Heart left ventricle (tissue), 16 donors: ENCODE results near the gene HNF1A. TPM values are rescaled to one million over a fixed set of nuclear protein-coding genes. Genes with fewer than 3 reads are reported as not detected.

ENCODE experiments used
- ATAC-seq, 4 donors: fragments of 200-7000 bp; cut with Tn5 transposase; one replicate each; pipeline ENCODE4 v1.9.1; 2020 to 2022; ENCODE audit warnings: moderate library complexity in 4 of 4, mild to moderate bottlenecking in 3 of 4, moderate number of reproducible peaks in 1 of 4
- DNase-seq, 5 donors: peaks; one replicate each; pipeline ENCODE4 v3.0.0-alpha.2; 2020
- H3K27ac ChIP-seq, 12 donors: fragments of 200-600 bp; sonication (generic) in 4 of 12; one replicate each; pipeline versions ENCODE4 v1.5.0 to v1.8.0; 2016 to 2022; ENCODE audit warnings: mild to moderate bottlenecking in 2 of 12
- H3K27me3 ChIP-seq, 9 donors: fragments of 200-600 bp; sonication (generic) in 2 of 9; one replicate each; pipeline versions ENCODE4 v1.5.1 to v1.8.0; 2016 to 2022; ENCODE audit warnings: mild to moderate bottlenecking in 3 of 9
- H3K36me3 ChIP-seq, 9 donors: fragments of 200-600 bp; sonication (generic) in 2 of 9; one replicate each; pipeline versions ENCODE4 v1.5.0 to v1.8.0; 2018 to 2022; ENCODE audit warnings: mild to moderate bottlenecking in 2 of 9
- H3K4me1 ChIP-seq, 12 donors: fragments of 200-600 bp; sonication (generic) in 4 of 12; one replicate each; pipeline versions ENCODE4 v1.5.0 to v1.8.0; 2016 to 2022; ENCODE audit warnings: mild to moderate bottlenecking in 3 of 12
- H3K4me3 ChIP-seq, 12 donors: fragments of 200-600 bp; sonication (generic) in 4 of 12; one replicate each; pipeline versions ENCODE4 v1.5.0 to v1.8.0; 2017 to 2022; ENCODE audit warnings: mild to moderate bottlenecking in 9 of 12, moderate library complexity in 4 of 12
- H3K9me3 ChIP-seq, 12 donors: fragments of 200-600 bp; sonication (generic) in 4 of 12; one replicate each; pipeline versions ENCODE4 v1.5.0 to v1.8.0; 2016 to 2022; ENCODE audit warnings: mild to moderate bottlenecking in 1 of 12
- POLR2A ChIP-seq, 2 donors: fragments of 450-650 bp; IDR thresholded peaks; one replicate each; pipeline ENCODE4 v1.6.1; 2017; ENCODE audit warnings: antibody characterized with exemption in 2 of 2, mild to moderate bottlenecking in 2 of 2, moderate library complexity in 2 of 2
- whole genome bisulfite sequencing, 4 donors: extraction: QIAGEN DNeasy Blood & Tissue Kit in 2 of 4; methylation state at CpG; one replicate each; pipeline versions ENCODE4 v1.1.5 to v1.1.7; 2013 to 2018; 5-methylcytosine and 5-hydroxymethylcytosine counted together
- intact Hi-C, 10 donors: fragments of 100-400 bp; cut with DNase I; formaldehyde crosslinking; loops; one replicate each; pipeline versions ENCODE4 v1.11.1 to v1.14.2; 2022
- polyA plus RNA-seq, 2 donors: library from polyadenylated mRNA; stranded (reverse); fragments of 200-250 nt; gene quantifications; one replicate each; pipeline ENCODE4 v1.2.3, GENCODE V29; 2013
- total RNA-seq, 9 donors: library from RNA; depleted of rRNA in 2 of 9; stranded (reverse); fragments of >200 nt in 2 of 9; fragmentation: NEBNext Ultra II Directional in 3 of 9; extraction: Animal tissue kit (Norgen Biotek cat#: 25700) in 3 of 9; gene quantifications; one replicate each; pipeline versions ENCODE4 v1.1.0 to v1.2.4, GENCODE V29; 2016 to 2023
- TF ChIP-seq, protein P1 (sequence below), 12 donors: fragments of 200-600 bp; sonication (generic) in 4 of 12; IDR thresholded peaks; one replicate each; pipeline versions ENCODE4 v1.5.0 to v1.8.0; 2018 to 2022; ENCODE audit warnings: antibody characterized with exemption in 12 of 12, mild to moderate bottlenecking in 5 of 12
- donor health status: ischemic (EF 13 %, LVEDD 7.1; RV severe dilation, severe dysfunction).
- donor health status: healthy with polysubstance abuse.
- donor health status: DM: no; HTN: yes; CAD: no.
- donor health status: DM: no; HTN: no; CAD: no.
- donor health status: ischemic (EF 25% LVEDD 6.9; RV normal size, moderate dysfunction).
- donor health status: ischemic (EF 25% LVEDD 5.7; RV mildly dilated, moderate dysfunction).
- donor health status: healthy.
- donor health status: DM: yes; HTN: yes; CAD: no.
- donor health status: ischemic (EF 35%, LVEDD 5.7; RV mildly dilated, moderate dysfunction).
- donor health status: nonischemic (EF 11% LVEDD 7.7; RV severe dilation, severe dysfunction).
- donor health status: DM: yes; HTN: yes; CAD: no.
- donor health status: PGD.
- donor health status: ischemic (EF 29% LVEDD 5.4; RV normal size, mild dysfunction).
- donor health status: nonischemic (EF 23%, LVEDD 6.1; RV moderate dilation, normal function).

Gene HNF1A
- total and polyA plus RNA-seq, 11 donors: 0.03 TPM; not detected in 10

DNA sequence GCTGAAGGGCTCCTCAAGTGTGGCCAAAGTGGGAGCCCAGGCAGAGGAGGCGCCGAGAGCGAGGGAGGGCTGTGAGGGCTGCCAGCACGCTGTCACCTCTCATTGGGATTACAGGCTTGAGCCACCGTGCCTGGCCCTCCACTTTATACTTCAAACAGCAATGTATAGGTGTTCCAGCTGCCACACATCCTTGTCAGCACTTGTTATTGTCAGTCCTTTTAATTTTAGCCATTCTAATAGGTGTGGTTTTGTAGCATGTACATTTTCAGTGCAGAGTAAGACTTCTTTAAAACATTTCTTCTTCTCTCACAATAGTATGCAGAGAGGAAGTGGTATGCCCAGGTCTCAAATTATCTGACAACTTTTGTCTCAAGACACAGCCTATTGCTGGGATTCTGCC, 27.5 kb upstream of the HNF1A start:
- Histone ChIP-seq H3K4me3 (no peak overlapping the region), H3K36me3 (no peaks in the 10 kb centered on the region), H3K27ac (no peak overlapping the region), H3K4me1 (no peaks in the 10 kb centered on the region), H3K27me3 (no peaks in the 10 kb centered on the region), H3K9me3 (no peaks in the 10 kb centered on the region)
- intact Hi-C loops: no loop called here
- no peak for TF ChIP-seq POLR2A (IDR thresholded peaks at IDR 0.05)
- TF ChIP-seq, protein P1, sequence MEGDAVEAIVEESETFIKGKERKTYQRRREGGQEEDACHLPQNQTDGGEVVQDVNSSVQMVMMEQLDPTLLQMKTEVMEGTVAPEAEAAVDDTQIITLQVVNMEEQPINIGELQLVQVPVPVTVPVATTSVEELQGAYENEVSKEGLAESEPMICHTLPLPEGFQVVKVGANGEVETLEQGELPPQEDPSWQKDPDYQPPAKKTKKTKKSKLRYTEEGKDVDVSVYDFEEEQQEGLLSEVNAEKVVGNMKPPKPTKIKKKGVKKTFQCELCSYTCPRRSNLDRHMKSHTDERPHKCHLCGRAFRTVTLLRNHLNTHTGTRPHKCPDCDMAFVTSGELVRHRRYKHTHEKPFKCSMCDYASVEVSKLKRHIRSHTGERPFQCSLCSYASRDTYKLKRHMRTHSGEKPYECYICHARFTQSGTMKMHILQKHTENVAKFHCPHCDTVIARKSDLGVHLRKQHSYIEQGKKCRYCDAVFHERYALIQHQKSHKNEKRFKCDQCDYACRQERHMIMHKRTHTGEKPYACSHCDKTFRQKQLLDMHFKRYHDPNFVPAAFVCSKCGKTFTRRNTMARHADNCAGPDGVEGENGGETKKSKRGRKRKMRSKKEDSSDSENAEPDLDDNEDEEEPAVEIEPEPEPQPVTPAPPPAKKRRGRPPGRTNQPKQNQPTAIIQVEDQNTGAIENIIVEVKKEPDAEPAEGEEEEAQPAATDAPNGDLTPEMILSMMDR (IDR thresholded peaks at IDR 0.05): no peak
- WGBS, 4 donors: 91 to 95% (median 93%) methylated on average over 5 of the region's 5 CpGs
- no peak for DNase-seq
- no peak for ATAC-seq

DNA sequence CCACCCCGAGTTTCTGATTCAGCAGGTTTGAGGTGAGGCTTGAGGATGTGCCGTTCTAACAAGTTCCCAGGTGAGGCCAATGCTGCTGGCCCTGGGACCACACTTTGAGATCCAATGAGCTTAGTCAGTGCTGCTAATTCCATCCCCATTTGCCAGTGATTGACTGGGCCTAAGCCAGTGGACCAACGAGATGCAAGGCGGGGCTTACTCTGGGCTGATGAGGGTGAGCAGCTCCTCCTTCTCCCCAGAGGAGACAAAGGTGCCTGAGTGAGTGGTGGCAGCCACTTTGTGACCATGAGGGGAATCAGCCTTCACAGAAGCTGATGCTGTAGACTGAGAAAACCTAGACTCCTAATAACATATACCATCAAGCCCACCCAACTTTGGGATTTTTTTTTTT, 23.1 kb upstream of the HNF1A start:
- intact Hi-C loops: no loop called here
- ATAC-seq: no peak

DNA sequence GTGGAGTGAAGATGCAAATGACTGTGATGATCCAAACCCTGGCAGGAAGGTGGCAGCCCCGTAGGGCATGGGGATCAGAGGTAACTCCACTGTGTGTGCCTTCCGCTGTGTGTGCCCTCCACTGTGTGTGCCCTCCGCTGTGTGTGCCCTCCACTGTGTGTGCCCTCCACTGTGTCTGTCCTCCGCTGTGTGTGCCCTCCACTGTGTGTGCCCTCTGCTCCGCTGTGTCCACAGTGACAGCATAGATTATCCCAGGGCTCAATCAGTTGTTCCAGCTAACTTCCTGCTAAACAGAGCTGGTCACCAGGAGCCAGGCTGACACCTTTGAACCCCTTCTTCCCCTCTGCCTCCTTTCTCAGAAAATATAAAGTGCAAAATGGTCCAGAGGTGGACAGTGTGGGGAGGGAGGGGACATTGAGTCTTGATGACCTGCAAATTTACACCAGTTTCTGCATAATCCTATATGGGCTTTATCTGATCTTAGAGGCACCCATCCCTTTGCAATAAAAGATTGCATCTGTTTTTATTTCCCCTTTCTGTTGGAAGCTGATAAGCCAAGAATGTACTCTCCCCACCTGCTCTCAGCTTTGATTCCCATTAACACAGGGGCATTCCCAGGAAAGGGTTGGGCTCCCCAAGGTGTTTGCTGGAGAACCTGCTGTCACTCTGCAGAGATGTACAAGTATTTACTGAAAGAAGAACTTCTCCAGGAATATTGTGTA, 21.6 kb upstream of the HNF1A start:
- Histone ChIP-seq H3K27ac (no peak overlapping the region), H3K4me3 (no peak overlapping the region), H3K36me3 (no peaks in the 10 kb centered on the region), H3K27me3 (no peaks in the 10 kb centered on the region), H3K9me3 (no peaks in the 10 kb centered on the region), H3K4me1 (no peaks in the 10 kb centered on the region)
- 77 to 92% (median 85%) methylated on average over 5 of the region's 5 CpGs for WGBS, 4 donors
- intact Hi-C loops: no loop called here
- ATAC-seq (no peak), DNase-seq (no peak)
- TF ChIP-seq POLR2A (IDR thresholded peaks at IDR 0.05): no peak
- TF ChIP-seq, protein P1 (IDR thresholded peaks at IDR 0.05): no peak

More for the DNA sequence above, 23.1 kb upstream of the HNF1A start:
- H3K27ac ChIP-seq: no peak overlapping the region
- no peaks in the 10 kb centered on the region for H3K4me1 ChIP-seq
- H3K9me3 ChIP-seq: no peaks in the 10 kb centered on the region
- no peak overlapping the region for H3K4me3 ChIP-seq
- DNase-seq: no peak
- TF ChIP-seq, protein P1 (IDR thresholded peaks at IDR 0.05): no peak
- TF ChIP-seq POLR2A (IDR thresholded peaks at IDR 0.05): no peak
- WGBS, 4 donors: 56 to 77% (median 72%) methylated on average over 3 to 4 of the region's 4 CpGs
- H3K27me3 ChIP-seq: no peaks in the 10 kb centered on the region
- H3K36me3 ChIP-seq: no peaks in the 10 kb centered on the region

DNA sequence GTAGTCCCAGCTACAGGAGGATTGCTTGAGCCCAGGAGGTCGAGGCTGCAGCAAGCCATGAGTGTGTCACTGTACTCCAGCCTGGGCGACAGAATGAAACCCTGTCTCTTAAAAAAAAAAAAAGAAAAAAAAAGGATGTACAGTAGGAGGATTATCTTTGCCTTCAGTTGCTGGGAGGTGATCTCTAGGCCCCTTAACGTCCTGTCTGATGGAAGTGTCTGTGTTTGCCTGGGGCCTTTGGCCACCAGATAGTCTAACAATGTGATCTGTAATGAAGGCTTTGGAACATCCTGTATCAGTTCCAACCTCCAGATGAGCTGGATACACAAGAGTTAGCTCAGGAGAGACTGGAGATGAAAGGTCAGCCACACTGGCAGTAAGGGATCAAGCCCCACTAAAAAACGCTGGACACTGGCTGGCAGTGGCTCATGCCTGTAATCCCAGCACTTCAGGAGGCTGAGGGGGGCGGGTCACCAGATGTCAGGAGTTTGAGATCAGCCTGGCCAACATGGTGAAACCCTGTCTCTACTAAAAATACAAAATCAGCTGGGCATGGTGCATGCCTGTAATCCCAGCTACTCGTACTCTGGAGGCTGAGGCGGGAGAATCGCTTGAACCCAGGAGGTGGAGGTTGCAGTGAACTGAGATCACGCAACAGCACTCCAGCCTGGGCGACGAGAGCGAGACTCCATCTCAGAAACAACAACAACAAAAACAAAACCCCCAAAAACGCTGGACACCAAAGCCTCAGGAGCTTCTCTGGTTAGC, 19.0 kb upstream of the HNF1A start:
- 75 to 79% (median 78%) methylated on average over 13 of the region's 13 CpGs for WGBS, 4 donors

More for the DNA sequence above, 19.0 kb upstream of the HNF1A start:
- intact Hi-C loops: no loop called here
- no peaks in the 10 kb centered on the region for H3K9me3 ChIP-seq
- no peaks in the 10 kb centered on the region for H3K27me3 ChIP-seq
- no peaks in the 10 kb centered on the region for H3K4me1 ChIP-seq
- no peaks in the 10 kb centered on the region for H3K36me3 ChIP-seq
- TF ChIP-seq, protein P1 (IDR thresholded peaks at IDR 0.05): no peak
- no peak for TF ChIP-seq POLR2A (IDR thresholded peaks at IDR 0.05)
- H3K27ac ChIP-seq: no peak overlapping the region
- no peak for ATAC-seq
- no peak overlapping the region for H3K4me3 ChIP-seq
- no peak for DNase-seq
